Measurements from ENCODE around the gene PLA2G2D.

DNA sequence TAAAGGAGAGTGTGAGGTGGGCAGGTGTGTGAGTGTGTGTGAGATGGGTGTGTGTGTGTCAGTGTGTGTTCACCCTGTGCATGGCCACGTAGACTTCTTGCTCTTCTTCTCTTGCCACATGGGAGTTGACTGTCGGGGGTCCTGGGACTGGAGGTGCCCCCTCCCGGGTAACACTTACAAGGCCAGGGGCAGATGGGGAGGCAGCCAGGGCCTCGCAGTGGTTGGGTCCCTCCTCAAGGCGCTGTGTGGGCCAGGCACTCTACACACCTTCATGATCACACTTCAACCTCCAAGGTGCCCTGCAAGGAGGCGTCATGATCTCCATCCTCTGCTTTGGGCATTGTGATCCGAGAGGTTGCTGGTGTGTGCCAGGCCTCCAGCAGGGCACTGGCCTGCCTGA lies 22.1 kb upstream of the PLA2G2D start:
- TF ChIP-seq GLI4 (tag by site-specific recombination; IDR thresholded peaks at IDR 0.05) (no peak), CTCF (tag by site-specific recombination; IDR thresholded peaks at IDR 0.05) (no peak), KLF8 (tag by site-specific recombination; IDR thresholded peaks at IDR 0.05) (no peak)

Measured in HEK293 (cell line).